ENCODE results near the gene COG2. TPM values are rescaled to one million over a fixed set of nuclear protein-coding genes. Genes with fewer than 3 reads are reported as not detected.

COG2 gene
- total RNA-seq, 1 donor from 2014 or later: 29.7 TPM

DNA sequence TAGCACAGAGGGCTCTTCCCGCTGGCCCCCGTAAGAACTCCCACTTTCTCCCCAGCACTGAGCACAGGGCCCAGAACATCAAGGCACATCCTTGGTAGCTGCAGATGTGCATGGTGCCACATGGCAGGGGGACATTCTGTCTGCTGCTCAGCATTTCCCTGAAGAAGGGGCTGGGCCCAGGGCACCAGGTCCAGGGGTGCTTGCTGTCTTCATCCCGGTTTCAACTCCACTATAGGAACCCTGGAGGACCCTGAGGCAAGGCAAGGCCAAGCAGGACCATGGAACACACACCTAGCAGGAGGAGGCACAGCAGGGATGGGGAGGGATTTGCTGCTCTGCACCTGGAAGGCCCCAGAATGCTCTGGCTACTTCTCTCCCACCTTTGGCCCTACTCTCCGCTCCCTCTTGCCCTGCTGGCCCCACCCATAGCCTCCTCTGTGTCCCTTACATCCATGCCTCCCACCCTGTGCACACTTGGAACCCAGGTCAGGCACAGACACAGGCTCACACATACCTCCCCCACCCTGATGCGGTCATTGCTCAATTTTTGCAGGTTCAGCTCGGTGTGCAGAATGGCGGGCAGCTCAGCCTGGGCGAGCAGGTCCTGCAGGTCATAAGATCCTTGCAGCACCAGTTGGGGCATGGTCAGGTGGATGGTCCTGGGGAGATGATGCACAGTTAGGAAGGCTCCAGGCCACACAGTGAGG lies 61.6 kb downstream of the COG2 start:
- TF ChIP-seq, protein P1, sequence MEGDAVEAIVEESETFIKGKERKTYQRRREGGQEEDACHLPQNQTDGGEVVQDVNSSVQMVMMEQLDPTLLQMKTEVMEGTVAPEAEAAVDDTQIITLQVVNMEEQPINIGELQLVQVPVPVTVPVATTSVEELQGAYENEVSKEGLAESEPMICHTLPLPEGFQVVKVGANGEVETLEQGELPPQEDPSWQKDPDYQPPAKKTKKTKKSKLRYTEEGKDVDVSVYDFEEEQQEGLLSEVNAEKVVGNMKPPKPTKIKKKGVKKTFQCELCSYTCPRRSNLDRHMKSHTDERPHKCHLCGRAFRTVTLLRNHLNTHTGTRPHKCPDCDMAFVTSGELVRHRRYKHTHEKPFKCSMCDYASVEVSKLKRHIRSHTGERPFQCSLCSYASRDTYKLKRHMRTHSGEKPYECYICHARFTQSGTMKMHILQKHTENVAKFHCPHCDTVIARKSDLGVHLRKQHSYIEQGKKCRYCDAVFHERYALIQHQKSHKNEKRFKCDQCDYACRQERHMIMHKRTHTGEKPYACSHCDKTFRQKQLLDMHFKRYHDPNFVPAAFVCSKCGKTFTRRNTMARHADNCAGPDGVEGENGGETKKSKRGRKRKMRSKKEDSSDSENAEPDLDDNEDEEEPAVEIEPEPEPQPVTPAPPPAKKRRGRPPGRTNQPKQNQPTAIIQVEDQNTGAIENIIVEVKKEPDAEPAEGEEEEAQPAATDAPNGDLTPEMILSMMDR (IDR thresholded peaks at IDR 0.05; ENCODE audit: insufficient read depth, low read length, poor library complexity, severe bottlenecking): no peak
- Histone ChIP-seq H3K36me3 (ENCODE audit: control insufficient read depth, insufficient read depth, low read length) (no peaks in the 10 kb centered on the region), H3K27me3 (ENCODE audit: control insufficient read depth, insufficient read depth, low read length) (no peaks in the 10 kb centered on the region), H3K4me3 (ENCODE audit: low read depth, low read length) (no peak overlapping the region)
- DNase-seq (ENCODE audit: low read depth): no peak

GRCh38 chr1:230704830-230705229 lies 62.5 kb downstream of the COG2 start:
- Histone ChIP-seq H3K4me3 (ENCODE audit: low read depth, low read length) (no peak overlapping the region), H3K27me3 (ENCODE audit: control insufficient read depth, insufficient read depth, low read length) (no peaks in the 10 kb centered on the region), H3K36me3 (ENCODE audit: control insufficient read depth, insufficient read depth, low read length) (no peaks in the 10 kb centered on the region)
- no peak for DNase-seq (ENCODE audit: low read depth)
- TF ChIP-seq, protein P1 (IDR thresholded peaks at IDR 0.05; ENCODE audit: insufficient read depth, low read length, poor library complexity, severe bottlenecking): no peak

- Histone ChIP-seq H3K27me3 (ENCODE audit: control insufficient read depth, insufficient read depth, low read length) (no peaks in the 10 kb centered on the region), H3K4me3 (ENCODE audit: low read depth, low read length) (no peak overlapping the region), H3K36me3 (ENCODE audit: control insufficient read depth, insufficient read depth, low read length) (no peaks in the 10 kb centered on the region)
- DNase-seq (ENCODE audit: low read depth): no peak
- TF ChIP-seq, protein P1 (IDR thresholded peaks at IDR 0.05; ENCODE audit: insufficient read depth, low read length, poor library complexity, severe bottlenecking): no peak
Observed at GRCh38 chr1:230705289-230706019, 63.2 kb downstream of the COG2 start.

DNA sequence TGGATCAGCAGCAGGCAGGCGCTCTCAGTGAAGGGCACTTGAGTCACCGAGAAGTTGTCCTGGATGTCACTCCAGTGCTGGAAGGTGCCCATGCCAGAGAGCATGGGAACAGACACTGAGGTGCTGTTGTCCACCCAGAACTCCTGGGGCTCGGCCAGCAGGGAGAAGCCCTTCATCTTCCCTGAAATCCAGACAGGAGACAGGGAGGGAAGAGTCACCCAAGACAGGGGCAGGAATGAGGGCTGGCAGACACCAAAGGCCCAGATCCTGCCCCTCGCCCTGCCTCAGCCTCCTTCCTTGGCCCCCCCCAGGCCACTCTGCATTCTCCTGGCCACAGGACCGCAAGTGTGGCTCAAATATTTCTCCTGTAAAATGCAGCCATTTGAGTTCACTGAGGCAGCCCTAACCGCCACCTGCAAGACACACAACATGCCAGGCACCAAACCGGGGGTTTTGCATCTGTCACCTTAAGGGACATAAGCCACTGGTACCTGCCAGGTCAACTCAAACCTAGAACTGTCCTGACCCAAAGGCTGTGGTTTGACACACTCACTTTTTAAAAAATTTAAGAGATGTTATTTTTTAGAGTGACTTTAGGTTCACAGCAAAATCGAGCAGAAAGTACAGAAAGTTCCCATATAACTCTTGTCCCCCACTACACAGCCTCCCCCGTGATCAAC lies 63.9 kb downstream of the COG2 start:
- no peaks in the 10 kb centered on the region for H3K27me3 ChIP-seq (ENCODE audit: control insufficient read depth, insufficient read depth, low read length)
- no peak for DNase-seq (ENCODE audit: low read depth)
- H3K36me3 ChIP-seq (ENCODE audit: control insufficient read depth, insufficient read depth, low read length): no peaks in the 10 kb centered on the region
- H3K4me3 ChIP-seq (ENCODE audit: low read depth, low read length): no peak overlapping the region
- TF ChIP-seq, protein P1 (IDR thresholded peaks at IDR 0.05; ENCODE audit: insufficient read depth, low read length, poor library complexity, severe bottlenecking): no peak

GRCh38 chr1:230706887-230707731 lies 64.8 kb downstream of the COG2 start:
- Histone ChIP-seq H3K36me3 (ENCODE audit: control insufficient read depth, insufficient read depth, low read length) (no peaks in the 10 kb centered on the region), H3K4me3 (ENCODE audit: low read depth, low read length) (no peak overlapping the region), H3K27me3 (ENCODE audit: control insufficient read depth, insufficient read depth, low read length) (no peaks in the 10 kb centered on the region)
- no peak for DNase-seq (ENCODE audit: low read depth)
- TF ChIP-seq, protein P1 (IDR thresholded peaks at IDR 0.05; ENCODE audit: insufficient read depth, low read length, poor library complexity, severe bottlenecking): no peak

Measured in kidney epithelial cell (primary cell).